ENCODE results near the gene CTNNA3.

The CTNNA3 gene

DNA sequence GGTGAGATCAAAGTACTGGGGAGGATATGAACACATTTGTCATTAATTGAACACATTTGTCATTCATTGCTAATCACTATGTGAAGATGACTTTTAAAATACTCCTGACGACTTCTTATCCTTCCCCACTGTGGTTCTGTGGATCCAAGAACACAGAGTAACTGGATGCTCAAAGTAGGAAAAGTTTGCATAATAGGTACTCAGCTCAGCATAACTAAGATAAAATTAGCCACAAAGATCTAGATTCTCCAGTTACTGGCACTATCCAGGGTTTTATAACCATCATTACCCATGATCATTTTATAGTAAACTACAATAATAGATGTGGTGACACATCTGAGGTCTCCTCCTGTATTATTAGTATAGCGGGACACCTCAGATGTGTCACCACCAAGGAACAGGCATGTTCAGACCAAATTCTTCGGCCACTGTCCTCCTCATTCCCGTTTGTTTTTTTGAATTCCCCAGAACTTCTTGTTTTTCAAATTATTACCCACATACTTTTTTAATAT lies 933.7 kb downstream of the CTNNA3 start:
- TF ChIP-seq, protein P1, sequence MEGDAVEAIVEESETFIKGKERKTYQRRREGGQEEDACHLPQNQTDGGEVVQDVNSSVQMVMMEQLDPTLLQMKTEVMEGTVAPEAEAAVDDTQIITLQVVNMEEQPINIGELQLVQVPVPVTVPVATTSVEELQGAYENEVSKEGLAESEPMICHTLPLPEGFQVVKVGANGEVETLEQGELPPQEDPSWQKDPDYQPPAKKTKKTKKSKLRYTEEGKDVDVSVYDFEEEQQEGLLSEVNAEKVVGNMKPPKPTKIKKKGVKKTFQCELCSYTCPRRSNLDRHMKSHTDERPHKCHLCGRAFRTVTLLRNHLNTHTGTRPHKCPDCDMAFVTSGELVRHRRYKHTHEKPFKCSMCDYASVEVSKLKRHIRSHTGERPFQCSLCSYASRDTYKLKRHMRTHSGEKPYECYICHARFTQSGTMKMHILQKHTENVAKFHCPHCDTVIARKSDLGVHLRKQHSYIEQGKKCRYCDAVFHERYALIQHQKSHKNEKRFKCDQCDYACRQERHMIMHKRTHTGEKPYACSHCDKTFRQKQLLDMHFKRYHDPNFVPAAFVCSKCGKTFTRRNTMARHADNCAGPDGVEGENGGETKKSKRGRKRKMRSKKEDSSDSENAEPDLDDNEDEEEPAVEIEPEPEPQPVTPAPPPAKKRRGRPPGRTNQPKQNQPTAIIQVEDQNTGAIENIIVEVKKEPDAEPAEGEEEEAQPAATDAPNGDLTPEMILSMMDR (IDR thresholded peaks at IDR 0.05; ENCODE audit: control insufficient read depth, extremely low read depth, insufficient read depth): no peak
- no peak for DNase-seq (ENCODE audit: low read depth)
- H3K4me3 ChIP-seq (ENCODE audit: low read depth, low read length): no peak overlapping the region

DNA sequence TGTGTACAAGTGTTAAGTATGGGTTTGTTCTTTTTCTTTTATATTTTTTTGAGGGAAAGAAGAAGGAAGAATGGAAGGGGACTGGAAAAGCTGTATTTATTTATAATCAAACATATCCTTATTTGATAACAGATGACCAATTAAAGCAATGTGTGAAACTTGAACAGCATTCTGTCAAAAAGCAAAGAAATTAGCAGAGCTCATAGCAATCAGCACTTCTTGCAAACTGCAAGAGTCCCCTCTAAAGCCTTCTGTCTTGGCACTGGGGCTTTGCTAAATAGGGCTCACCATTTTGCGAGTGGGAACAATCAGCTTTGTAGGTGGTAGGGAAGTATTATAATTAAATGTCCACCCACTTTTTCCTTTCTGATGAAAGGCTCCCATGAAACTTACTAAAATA lies 935.1 kb downstream of the CTNNA3 start:
- no peak overlapping the region for H3K4me3 ChIP-seq (ENCODE audit: low read depth, low read length)
- TF ChIP-seq, protein P1 (IDR thresholded peaks at IDR 0.05; ENCODE audit: control insufficient read depth, extremely low read depth, insufficient read depth): no peak
- DNase-seq (ENCODE audit: low read depth): no peak

DNA sequence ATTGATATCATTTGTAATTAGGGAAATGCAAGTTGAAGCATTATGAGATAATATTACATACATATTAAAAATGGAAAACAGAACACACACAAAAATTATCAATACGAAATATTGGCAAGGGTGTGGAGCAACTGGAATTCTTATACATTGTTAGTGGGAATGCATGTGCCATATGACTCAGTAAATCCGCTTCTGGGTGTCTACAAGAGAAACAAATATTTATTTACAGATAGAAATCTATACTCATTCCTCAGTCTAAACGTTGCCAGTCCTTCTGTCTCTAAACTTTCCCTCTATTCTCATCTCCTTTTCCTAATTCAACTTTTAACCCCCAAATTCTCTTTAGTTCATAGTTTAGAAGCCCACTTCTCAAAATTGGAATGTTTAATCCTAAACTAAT lies 940.5 kb downstream of the CTNNA3 start:
- H3K4me3 ChIP-seq (ENCODE audit: low read depth, low read length): no peak overlapping the region
- TF ChIP-seq, protein P1 (IDR thresholded peaks at IDR 0.05; ENCODE audit: control insufficient read depth, extremely low read depth, insufficient read depth): no peak
- no peak for DNase-seq (ENCODE audit: low read depth)

DNA sequence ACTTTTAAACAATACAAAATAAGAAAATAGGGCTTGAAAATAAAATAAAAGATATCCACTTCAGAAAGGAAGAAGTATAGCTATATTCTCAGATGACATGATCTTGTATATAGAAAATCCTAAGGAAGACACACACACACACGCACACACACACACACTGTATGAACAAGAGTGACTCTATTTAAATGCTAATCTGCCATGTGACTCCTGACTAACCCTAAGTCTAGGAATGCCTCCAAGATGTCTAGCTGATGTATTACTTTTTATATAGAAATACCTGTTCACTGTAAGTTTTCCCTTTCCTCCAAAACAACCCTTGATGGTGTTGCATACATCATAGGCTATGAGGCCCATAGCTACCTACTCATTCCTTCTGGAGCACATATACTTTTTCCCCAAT lies 943.3 kb downstream of the CTNNA3 start:
- TF ChIP-seq, protein P1 (IDR thresholded peaks at IDR 0.05; ENCODE audit: control insufficient read depth, extremely low read depth, insufficient read depth): no peak
- DNase-seq (ENCODE audit: low read depth): no peak
- H3K4me3 ChIP-seq (ENCODE audit: low read depth, low read length): no peak overlapping the region

DNA sequence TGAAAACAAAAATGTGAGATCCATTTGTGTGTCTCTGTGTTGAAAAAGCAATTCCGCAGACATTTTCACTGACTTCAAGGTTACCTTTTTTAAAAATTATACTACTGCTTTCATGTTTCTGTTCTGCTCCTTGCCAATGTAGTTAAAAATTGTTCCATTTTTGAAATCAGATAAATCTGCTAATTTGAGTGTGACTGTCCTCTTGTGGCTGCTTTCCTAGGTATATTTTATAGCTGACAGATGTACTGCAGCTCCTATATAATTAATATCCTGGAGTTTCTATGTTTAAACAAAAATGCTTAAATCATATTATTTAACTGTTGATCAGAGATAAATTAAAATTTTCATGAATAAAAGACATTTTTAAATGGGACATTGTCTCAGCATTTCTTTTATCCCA lies 947.8 kb downstream of the CTNNA3 start:
- TF ChIP-seq, protein P1 (IDR thresholded peaks at IDR 0.05; ENCODE audit: control insufficient read depth, extremely low read depth, insufficient read depth): peak; percentile 36; the same call in 1 of the 2 replicates
- no peak overlapping the region for H3K4me3 ChIP-seq (ENCODE audit: low read depth, low read length)
- DNase-seq (ENCODE audit: low read depth): no peak

DNA sequence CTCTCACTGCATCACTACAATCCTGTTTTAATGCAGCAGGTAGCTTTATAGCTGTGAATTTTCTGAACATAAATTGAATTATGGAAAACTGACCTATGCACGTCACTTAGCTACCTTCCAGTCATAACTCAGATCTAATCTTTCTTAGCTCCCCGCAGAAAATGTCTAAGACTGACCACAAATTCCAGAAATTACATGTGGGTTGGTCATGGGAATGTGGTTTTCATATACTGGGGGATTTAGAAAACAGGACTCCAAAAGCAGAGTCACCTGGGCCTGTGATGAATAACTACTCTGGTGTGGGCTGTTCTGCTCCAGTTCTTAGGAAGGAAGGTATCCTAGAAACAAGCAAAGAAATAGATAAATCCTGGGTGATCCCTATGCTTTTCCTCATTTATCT lies 948.5 kb downstream of the CTNNA3 start:
- no peak for DNase-seq (ENCODE audit: low read depth)
- TF ChIP-seq, protein P1 (IDR thresholded peaks at IDR 0.05; ENCODE audit: control insufficient read depth, extremely low read depth, insufficient read depth): no peak
- no peak overlapping the region for H3K4me3 ChIP-seq (ENCODE audit: low read depth, low read length)

DNA sequence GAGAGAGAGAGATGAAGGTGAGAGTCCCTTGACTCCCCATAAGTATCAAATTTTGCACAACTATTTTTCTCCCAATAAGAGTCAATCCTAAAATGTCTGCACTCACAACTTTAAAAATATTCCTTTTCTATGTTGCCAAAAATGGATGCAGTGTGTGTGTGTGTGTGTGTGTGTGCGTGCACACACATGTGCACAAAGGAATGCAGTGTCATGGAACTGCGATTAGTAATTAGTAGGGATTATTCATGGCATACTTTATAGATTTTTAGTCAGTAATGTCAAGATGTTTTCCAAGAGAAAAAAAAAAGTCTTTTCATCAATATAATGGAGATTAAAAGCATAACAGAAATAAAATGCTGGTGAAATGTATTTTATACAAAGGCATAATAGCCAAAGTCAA lies 949.3 kb downstream of the CTNNA3 start:
- TF ChIP-seq, protein P1 (IDR thresholded peaks at IDR 0.05; ENCODE audit: control insufficient read depth, extremely low read depth, insufficient read depth): no peak
- H3K4me3 ChIP-seq (ENCODE audit: low read depth, low read length): no peak overlapping the region
- DNase-seq (ENCODE audit: low read depth): no peak

Data from LNCaP clone FGC (cell line).